Activated B cell treated with CpG ODN at 0.5 μM for 24 hours (primary cell): ENCODE results near the gene STEAP2. TPM values are rescaled to one million over a fixed set of nuclear protein-coding genes. Genes with fewer than 3 reads are reported as not detected.
"Not testable (repeated sequence)": the region's sequence is repeated elsewhere in the genome, so short reads cannot be mapped to it uniquely, and the experiment has no call there.

ENCODE experiments used
- ATAC-seq: fragments of 200-7000 bp; cut with Tn5 transposase; one replicate; pipeline ENCODE4 v1.10.0; 2021; ENCODE audit warnings: low read depth, mild to moderate bottlenecking, moderate library complexity
- CTCF ChIA-PET: fragments of 350-600 bp; sonication (Branson Sonifier 250); formaldehyde crosslinking; loops from one replicate; lab custom pipeline; 2021; ENCODE audit warnings: antibody characterized with exemption; lab: Charles Lee
- POLR2A ChIA-PET: fragments of 350-600 bp; sonication (Branson Sonifier 250); formaldehyde crosslinking; loops from one replicate; lab custom pipeline; 2021; ENCODE audit warnings: antibody characterized with exemption; lab: Charles Lee
- DNase-seq: peaks from one replicate; pipeline ENCODE4 v3.0.0; 2022
- H3K27ac Mint-ChIP-seq: one replicate; pipeline ENCODE4 v1.8.0; 2020; ENCODE audit warnings: mixed read lengths
- H3K27me3 Mint-ChIP-seq: one replicate; pipeline ENCODE4 v1.8.0; 2021; ENCODE audit warnings: mixed read lengths
- H3K36me3 Mint-ChIP-seq: one replicate; pipeline ENCODE4 v1.8.0; 2021; ENCODE audit warnings: low read depth, mixed read lengths
- H3K4me1 Mint-ChIP-seq: one replicate; pipeline ENCODE4 v1.8.0; 2021; ENCODE audit warnings: mixed read lengths
- H3K4me3 Mint-ChIP-seq: one replicate; pipeline ENCODE4 v1.8.0; 2020; ENCODE audit warnings: mild to moderate bottlenecking, mixed read lengths
- H3K9me3 Mint-ChIP-seq: one replicate; pipeline ENCODE4 v1.8.0; 2020; ENCODE audit warnings: mixed read lengths
- CTCF ChIP-seq: fragments of 200-600 bp; IDR thresholded peaks from one replicate; pipeline ENCODE4 v1.8.0; 2022; ENCODE audit warnings: antibody characterized with exemption, mild to moderate bottlenecking
- intact Hi-C: fragments of 100-400 bp; cut with micrococcal nuclease; formaldehyde crosslinking; loops from one replicate; pipeline ENCODE4 v1.15.1; 2024
- total RNA-seq: library from RNA; stranded (reverse); gene quantifications from 2 replicates; pipeline ENCODE4 v1.2.3, GENCODE V29; 2022

The STEAP2 gene
- total RNA-seq, 1 donor from 2014 or later: not detected

GRCh38 chr7:90250601-90251303 is 39.2 kb downstream of the STEAP2 start:
- Mint-ChIP-seq H3K27ac (no peak overlapping the region), H3K9me3 (no peaks in the 10 kb centered on the region), H3K36me3 (no peaks in the 10 kb centered on the region), H3K27me3 (peaks cover 26% of the 10 kb centered on the region), H3K4me3 (no peak overlapping the region), H3K4me1 (peaks cover 6% of the 10 kb centered on the region)
- DNase-seq (no peak), ATAC-seq (no peak)
- POLR2A ChIA-PET: no interaction called here
- no peak for TF ChIP-seq CTCF
- intact Hi-C loops: no loop called here
- CTCF ChIA-PET: no interaction called here

GRCh38 chr7:90251304-90251635 is 39.7 kb downstream of the STEAP2 start:
- Mint-ChIP-seq H3K9me3 (no peaks in the 10 kb centered on the region), H3K4me3 (no peak overlapping the region), H3K4me1 (peaks cover under 1% of the 10 kb centered on the region), H3K36me3 (no peaks in the 10 kb centered on the region), H3K27ac (no peak overlapping the region), H3K27me3 (peaks cover 20% of the 10 kb centered on the region)
- ATAC-seq (no peak), DNase-seq (no peak)
- TF ChIP-seq CTCF: no peak
- CTCF ChIA-PET: no interaction called here
- POLR2A ChIA-PET: no interaction called here
- intact Hi-C loops: no loop called here

GRCh38 chr7:90256011-90256410 is 44.5 kb downstream of the STEAP2 start:
- POLR2A ChIA-PET, DNase-seq, H3K9me3 Mint-ChIP-seq, ATAC-seq, H3K27ac Mint-ChIP-seq, H3K36me3 Mint-ChIP-seq, H3K4me1 Mint-ChIP-seq, H3K4me3 Mint-ChIP-seq, CTCF ChIA-PET, intact Hi-C loops: not testable (repeated sequence)
- peaks cover 12% of the 10 kb centered on the region for H3K27me3 Mint-ChIP-seq

- ChIA-PET CTCF (interaction anchor here (0.6 to 1.1 kb wide), 2 partner anchors 103 to 379 kb away, joined by 3 to 4 read pairs; partner anchors contain the start of gene STEAP1), POLR2A (no interaction called here)
- DNase-seq (no peak), ATAC-seq (no peak)
- TF ChIP-seq CTCF: no peak
- Mint-ChIP-seq H3K9me3 (no peaks in the 10 kb centered on the region), H3K4me1 (no peaks in the 10 kb centered on the region), H3K36me3 (no peaks in the 10 kb centered on the region), H3K4me3 (no peak overlapping the region), H3K27me3 (peaks cover 11% of the 10 kb centered on the region), H3K27ac (no peak overlapping the region)
- intact Hi-C loops: no loop called here
Measured at GRCh38 chr7:90256778-90257177, 45.2 kb downstream of the STEAP2 start.

GRCh38 chr7:90261441-90261840 is 49.9 kb downstream of the STEAP2 start:
- H3K27ac Mint-ChIP-seq: no peak overlapping the region
- DNase-seq: no peak
- no peak overlapping the region for H3K4me3 Mint-ChIP-seq
- H3K4me1 Mint-ChIP-seq: no peaks in the 10 kb centered on the region
- no peak for TF ChIP-seq CTCF
- ATAC-seq: no peak
- H3K36me3 Mint-ChIP-seq: no peaks in the 10 kb centered on the region
- ChIA-PET CTCF (no interaction called here), POLR2A (no interaction called here)
- H3K9me3 Mint-ChIP-seq: no peaks in the 10 kb centered on the region
- intact Hi-C loops: no loop called here
- H3K27me3 Mint-ChIP-seq: no peaks in the 10 kb centered on the region
